GM12892 (cell line): ENCODE data around the gene MRM2.

ENCODE experiments used
- DNase-seq: peaks from one replicate; pipeline ENCODE4 v3.0.0; 2011; ENCODE audit not compliant: insufficient read length
- FAIRE-seq: peaks from 2 replicates; lab custom pipeline; 2011; peaks lifted over from hg19 to GRCh38; lab: Jason Lieb, UNC
- POLR2A ChIP-seq: IDR thresholded peaks from 2 replicates; pipeline ENCODE4 v1.6.1; 2011; ENCODE audit warnings: low read depth, low read length, control low read depth
- POLR2AphosphoS5 ChIP-seq: IDR thresholded peaks from 2 replicates; pipeline ENCODE4 v1.6.1; 2011; ENCODE audit warnings: low read depth, low read length, control low read depth
- TAF1 ChIP-seq: IDR thresholded peaks from 2 replicates; pipeline ENCODE4 v1.6.1; 2011; ENCODE audit warnings: low read depth, mild to moderate bottlenecking, control low read depth, low read length, borderline replicate concordance

Gene MRM2

GRCh38 chr7:2198206-2198605 is 43.8 kb downstream of the MRM2 start:
- TF ChIP-seq TAF1 = no peak
- TF ChIP-seq POLR2AphosphoS5 = no peak
- no peak for TF ChIP-seq POLR2A
- FAIRE-seq = no peak
- DNase-seq = no peak

- DNase-seq (no peak), FAIRE-seq (no peak)
- no peak for TF ChIP-seq POLR2AphosphoS5
- TF ChIP-seq TAF1 = no peak
- TF ChIP-seq POLR2A = no peak
Observed at GRCh38 chr7:2197436-2198155, 44.4 kb downstream of the MRM2 start.

GRCh38 chr7:2196381-2197378 is 45.3 kb downstream of the MRM2 start:
- TF ChIP-seq POLR2A (no peak), TAF1 (no peak), POLR2AphosphoS5 (no peak)
- no peak for DNase-seq
- FAIRE-seq = no peak

DNA sequence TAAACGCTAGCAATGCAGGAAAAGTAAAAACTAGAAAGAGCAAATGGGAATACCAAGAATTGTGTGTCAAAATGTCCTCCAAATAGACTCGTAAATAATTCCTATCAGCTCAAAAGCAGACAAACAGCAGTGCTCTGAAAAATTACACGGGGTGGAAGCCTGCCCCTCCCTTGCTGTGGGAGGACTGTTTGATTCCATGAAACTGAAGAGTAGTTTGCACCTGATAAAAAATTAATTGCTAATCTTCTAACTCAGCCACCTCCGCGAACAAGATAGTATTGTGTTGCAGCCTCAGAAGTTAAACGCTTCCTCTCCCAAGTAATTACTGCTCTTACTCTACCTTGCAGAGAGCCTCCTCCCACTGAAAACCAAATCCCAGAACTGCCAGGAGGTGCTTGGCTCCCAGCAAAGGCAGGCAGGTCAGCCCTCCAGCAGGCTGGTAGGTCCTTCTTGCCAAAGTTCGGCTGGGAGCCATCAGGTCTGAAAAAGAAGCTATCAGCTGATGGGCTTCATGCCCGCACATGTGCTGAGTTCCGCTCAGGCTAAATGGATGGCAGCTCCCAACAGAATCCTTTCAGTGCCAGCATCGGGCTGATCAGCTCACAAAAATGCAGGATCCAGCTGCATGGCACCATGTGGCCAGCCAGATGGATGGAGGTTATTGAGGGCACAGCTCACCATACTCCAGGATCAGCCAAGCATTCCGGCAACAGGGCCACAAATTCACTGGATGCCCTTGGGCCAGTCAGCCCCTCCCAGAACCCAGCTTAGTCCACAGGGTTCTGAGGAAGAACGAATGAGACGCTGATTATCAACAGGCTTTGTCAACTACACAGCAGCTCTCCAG is 46.4 kb downstream of the MRM2 start:
- DNase-seq (no peak), FAIRE-seq (no peak)
- TF ChIP-seq TAF1 = no peak
- TF ChIP-seq POLR2A = no peak
- no peak for TF ChIP-seq POLR2AphosphoS5

- FAIRE-seq = no peak
- DNase-seq = no peak
- TF ChIP-seq POLR2AphosphoS5 (no peak), TAF1 (no peak), POLR2A (no peak)
Observed at GRCh38 chr7:2193575-2194305, 48.3 kb downstream of the MRM2 start.

- FAIRE-seq (no peak), DNase-seq (no peak)
- TF ChIP-seq POLR2A (no peak), TAF1 (no peak), POLR2AphosphoS5 (no peak)
Observed at GRCh38 chr7:2192831-2193534, 49.0 kb downstream of the MRM2 start.

GRCh38 chr7:2191016-2191415 is 51.0 kb downstream of the MRM2 start:
- TF ChIP-seq POLR2A = no peak
- TF ChIP-seq POLR2AphosphoS5 = no peak
- no peak for TF ChIP-seq TAF1
- FAIRE-seq (no peak), DNase-seq (no peak)

DNA sequence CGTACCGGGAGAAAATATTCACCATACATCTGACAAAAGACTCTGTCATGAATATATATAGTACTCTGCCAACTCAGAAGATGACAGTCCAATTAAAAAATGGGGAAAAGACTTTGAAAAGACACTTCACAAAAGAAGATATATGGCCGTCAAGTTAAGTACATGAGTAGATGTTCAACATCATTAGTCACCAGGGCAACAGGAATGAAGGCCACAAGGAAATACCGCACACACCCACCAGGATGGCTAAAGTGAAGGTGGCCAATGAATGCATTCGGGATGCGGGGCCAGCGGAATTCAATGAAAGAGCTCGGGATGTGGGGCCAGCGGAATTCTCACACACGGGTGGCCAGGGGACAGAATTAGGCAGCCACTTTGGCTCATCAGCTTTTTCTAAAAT is 51.5 kb downstream of the MRM2 start:
- no peak for TF ChIP-seq TAF1
- TF ChIP-seq POLR2AphosphoS5 = no peak
- TF ChIP-seq POLR2A = no peak
- DNase-seq (no peak), FAIRE-seq (no peak)

DNA sequence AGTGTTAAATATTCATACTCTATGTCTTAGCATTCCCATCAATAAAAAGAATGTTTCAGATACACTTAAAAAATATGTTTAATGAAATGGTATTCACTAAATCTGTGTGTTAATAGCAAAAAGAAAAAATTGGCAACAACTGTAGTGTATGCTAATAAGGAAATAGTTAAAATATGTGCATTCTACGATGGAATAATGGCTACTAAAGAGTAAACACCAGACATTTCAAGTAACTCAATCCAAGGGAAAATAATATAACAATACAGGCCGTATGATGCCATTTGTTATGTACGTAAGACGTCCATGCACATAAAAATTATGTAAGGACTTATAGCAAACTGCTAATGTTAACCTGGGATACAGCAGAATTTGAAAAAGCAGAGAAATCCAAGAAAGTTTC is 55.8 kb downstream of the MRM2 start:
- FAIRE-seq = no peak

GRCh38 chr7:2185715-2186114 is 56.3 kb downstream of the MRM2 start:
- FAIRE-seq (no peak), DNase-seq (no peak)
- no peak for TF ChIP-seq POLR2AphosphoS5
- no peak for TF ChIP-seq TAF1
- no peak for TF ChIP-seq POLR2A

More for the DNA sequence above, 55.8 kb downstream of the MRM2 start:
- no peak for DNase-seq
- TF ChIP-seq POLR2A = no peak
- no peak for TF ChIP-seq POLR2AphosphoS5
- TF ChIP-seq TAF1 = no peak
